Measurements from ENCODE around the gene PSG2. TPM values are rescaled to one million over a fixed set of nuclear protein-coding genes. Genes with fewer than 3 reads are reported as not detected.
"Not testable (repeated sequence)": the region's sequence is repeated elsewhere in the genome, so short reads cannot be mapped to it uniquely, and the experiment has no call there.

PSG2 gene
- not detected in 2 replicates for total RNA-seq

- not testable (repeated sequence) for H3K36me3 ChIP-seq (ENCODE audit: control insufficient read depth, insufficient read depth, low read length); H3K4me3 ChIP-seq (ENCODE audit: low read depth, low read length); DNase-seq (ENCODE audit: low read depth); H3K27me3 ChIP-seq (ENCODE audit: control insufficient read depth, insufficient read depth, low read length)
Observed at GRCh38 chr19:43082601-43083000, at the start of gene PSG2. Gene PSG2 (minus strand): TSS chr19:43082701. CDS start chr19:43082569, 132 bp downstream.

GRCh38 chr19:43131281-43131842, 48.9 kb upstream of the PSG2 start:
- DNase-seq (ENCODE audit: low read depth); H3K36me3 ChIP-seq (ENCODE audit: control insufficient read depth, insufficient read depth, low read length); H3K27me3 ChIP-seq (ENCODE audit: control insufficient read depth, insufficient read depth, low read length); H3K4me3 ChIP-seq (ENCODE audit: low read depth, low read length): not testable (repeated sequence)

GRCh38 chr19:43129197-43129596, 46.7 kb upstream of the PSG2 start:
- not testable (repeated sequence) for H3K4me3 ChIP-seq (ENCODE audit: low read depth, low read length); H3K36me3 ChIP-seq (ENCODE audit: control insufficient read depth, insufficient read depth, low read length); H3K27me3 ChIP-seq (ENCODE audit: control insufficient read depth, insufficient read depth, low read length); DNase-seq (ENCODE audit: low read depth)

GRCh38 chr19:43127336-43127735, 44.8 kb upstream of the PSG2 start:
- not testable (repeated sequence) for H3K36me3 ChIP-seq (ENCODE audit: control insufficient read depth, insufficient read depth, low read length); H3K27me3 ChIP-seq (ENCODE audit: control insufficient read depth, insufficient read depth, low read length); H3K4me3 ChIP-seq (ENCODE audit: low read depth, low read length); DNase-seq (ENCODE audit: low read depth)

GRCh38 chr19:43126720-43127119, 44.2 kb upstream of the PSG2 start:
- TF ChIP-seq CTCF (IDR thresholded peaks at IDR 0.05; ENCODE audit: insufficient read depth, low read length, poor library complexity, severe bottlenecking): no peak
- no peaks in the 10 kb centered on the region for H3K27me3 ChIP-seq (ENCODE audit: control insufficient read depth, insufficient read depth, low read length)
- H3K36me3 ChIP-seq (ENCODE audit: control insufficient read depth, insufficient read depth, low read length): no peaks in the 10 kb centered on the region
- DNase-seq (ENCODE audit: low read depth): no peak
- H3K4me3 ChIP-seq (ENCODE audit: low read depth, low read length): no peak overlapping the region

- no peak for TF ChIP-seq CTCF (IDR thresholded peaks at IDR 0.05; ENCODE audit: insufficient read depth, low read length, poor library complexity, severe bottlenecking)
- DNase-seq (ENCODE audit: low read depth): no peak
- Histone ChIP-seq H3K27me3 (ENCODE audit: control insufficient read depth, insufficient read depth, low read length) (no peaks in the 10 kb centered on the region), H3K4me3 (ENCODE audit: low read depth, low read length) (no peak overlapping the region), H3K36me3 (ENCODE audit: control insufficient read depth, insufficient read depth, low read length) (no peaks in the 10 kb centered on the region)
Observed at GRCh38 chr19:43124360-43124759, 41.9 kb upstream of the PSG2 start.

- not testable (repeated sequence) for H3K27me3 ChIP-seq (ENCODE audit: control insufficient read depth, insufficient read depth, low read length); H3K36me3 ChIP-seq (ENCODE audit: control insufficient read depth, insufficient read depth, low read length); DNase-seq (ENCODE audit: low read depth); H3K4me3 ChIP-seq (ENCODE audit: low read depth, low read length)
Observed at GRCh38 chr19:43120433-43121026, 38.0 kb upstream of the PSG2 start.

- not testable (repeated sequence) for H3K36me3 ChIP-seq (ENCODE audit: control insufficient read depth, insufficient read depth, low read length); DNase-seq (ENCODE audit: low read depth); H3K4me3 ChIP-seq (ENCODE audit: low read depth, low read length); H3K27me3 ChIP-seq (ENCODE audit: control insufficient read depth, insufficient read depth, low read length)
Observed at GRCh38 chr19:43119526-43119925, 37.0 kb upstream of the PSG2 start.

GRCh38 chr19:43116421-43116820, 33.9 kb upstream of the PSG2 start:
- not testable (repeated sequence) for H3K4me3 ChIP-seq (ENCODE audit: low read depth, low read length); H3K27me3 ChIP-seq (ENCODE audit: control insufficient read depth, insufficient read depth, low read length); H3K36me3 ChIP-seq (ENCODE audit: control insufficient read depth, insufficient read depth, low read length); DNase-seq (ENCODE audit: low read depth)

- not testable (repeated sequence) for H3K4me3 ChIP-seq (ENCODE audit: low read depth, low read length); H3K27me3 ChIP-seq (ENCODE audit: control insufficient read depth, insufficient read depth, low read length); H3K36me3 ChIP-seq (ENCODE audit: control insufficient read depth, insufficient read depth, low read length); DNase-seq (ENCODE audit: low read depth)
Observed at GRCh38 chr19:43115548-43115947, 33.0 kb upstream of the PSG2 start.

- not testable (repeated sequence) for H3K36me3 ChIP-seq (ENCODE audit: control insufficient read depth, insufficient read depth, low read length); DNase-seq (ENCODE audit: low read depth); H3K4me3 ChIP-seq (ENCODE audit: low read depth, low read length); H3K27me3 ChIP-seq (ENCODE audit: control insufficient read depth, insufficient read depth, low read length)
Observed at GRCh38 chr19:43115064-43115463, 32.6 kb upstream of the PSG2 start.

GRCh38 chr19:43114626-43115025, 32.1 kb upstream of the PSG2 start:
- H3K27me3 ChIP-seq (ENCODE audit: control insufficient read depth, insufficient read depth, low read length); H3K4me3 ChIP-seq (ENCODE audit: low read depth, low read length); DNase-seq (ENCODE audit: low read depth); H3K36me3 ChIP-seq (ENCODE audit: control insufficient read depth, insufficient read depth, low read length): not testable (repeated sequence)

GRCh38 chr19:43107401-43107800, 24.9 kb upstream of the PSG2 start:
- not testable (repeated sequence) for H3K27me3 ChIP-seq (ENCODE audit: control insufficient read depth, insufficient read depth, low read length); DNase-seq (ENCODE audit: low read depth); H3K4me3 ChIP-seq (ENCODE audit: low read depth, low read length); H3K36me3 ChIP-seq (ENCODE audit: control insufficient read depth, insufficient read depth, low read length)
